Activated T-helper 17 cell treated with anti-CD3 and anti-CD28 coated beads, Interleukin-2, amount 50 U/mL, for 72 hours (primary cell): ENCODE data around the gene EYA2. TPM values are rescaled to one million over a fixed set of nuclear protein-coding genes. Genes with fewer than 3 reads are reported as not detected.

ENCODE experiments used
- ATAC-seq: fragments of 150-1000 bp; cut with Tn5 transposase; replicated peaks from 2 replicates; pipeline ENCODE4 v1.10.0; 2021; ENCODE audit warnings: mild to moderate bottlenecking, moderate library complexity
- H3K27ac Mint-ChIP-seq: one replicate; pipeline ENCODE4 v1.8.0; 2022; ENCODE audit warnings: mixed read lengths
- H3K27me3 Mint-ChIP-seq: one replicate; pipeline ENCODE4 v1.8.0; 2022; ENCODE audit warnings: mixed read lengths
- H3K36me3 Mint-ChIP-seq: one replicate; pipeline ENCODE4 v1.8.0; 2022; ENCODE audit warnings: low read depth, mild to moderate bottlenecking, mixed read lengths
- H3K4me1 Mint-ChIP-seq: one replicate; pipeline ENCODE4 v1.8.0; 2022; ENCODE audit warnings: mixed read lengths
- H3K4me3 Mint-ChIP-seq: one replicate; pipeline ENCODE4 v1.8.0; 2022; ENCODE audit warnings: mild to moderate bottlenecking, mixed read lengths
- H3K9me3 Mint-ChIP-seq: one replicate; pipeline ENCODE4 v1.8.0; 2022; ENCODE audit warnings: mixed read lengths
- total RNA-seq, 2 donors: library from RNA; stranded (reverse); gene quantifications; one replicate each; pipeline ENCODE4 v1.2.3, GENCODE V29; 2022

Gene EYA2
- total RNA-seq, 2 donors from 2014 or later: 0.16 TPM; not detected in 1

- Mint-ChIP-seq H3K4me1 (peaks cover 13% of the 10 kb centered on the region), H3K4me3 (no peak overlapping the region), H3K27ac (no peak overlapping the region), H3K36me3 (no peaks in the 10 kb centered on the region), H3K9me3 (no peaks in the 10 kb centered on the region), H3K27me3 (peaks cover 25% of the 10 kb centered on the region)
- no peak for ATAC-seq
Observed at GRCh38 chr20:46998477-46999240, 104.0 kb downstream of the EYA2 start.

- peaks cover 4% of the 10 kb centered on the region for H3K4me1 Mint-ChIP-seq
- H3K4me3 Mint-ChIP-seq: no peak overlapping the region
- ATAC-seq: no peak
Observed at GRCh38 chr20:46999801-47000465, 105.3 kb downstream of the EYA2 start.

DNA sequence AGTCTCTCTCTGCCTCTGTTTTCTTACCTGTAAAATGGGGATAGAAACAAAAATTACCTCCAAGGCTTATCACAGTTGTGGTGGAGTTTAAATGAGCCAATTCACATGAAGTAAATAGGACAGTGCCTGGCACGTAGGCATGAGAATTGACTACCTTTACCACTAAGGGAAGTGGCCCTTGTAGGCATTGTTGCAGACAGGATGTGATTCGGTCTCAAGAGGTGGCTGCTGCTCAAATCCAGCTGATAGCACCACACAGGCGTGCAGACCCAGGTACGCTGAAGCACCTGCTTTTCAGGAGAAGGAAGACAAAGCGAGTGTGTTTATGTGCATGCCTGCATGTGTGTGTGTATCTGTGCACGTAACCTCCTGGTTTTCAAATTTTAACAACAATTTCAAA is 108.6 kb downstream of the EYA2 start:
- Mint-ChIP-seq H3K27me3 (peaks cover 25% of the 10 kb centered on the region), H3K9me3 (peaks cover 4% of the 10 kb centered on the region)

More at GRCh38 chr20:46999801-47000465, 105.3 kb downstream of the EYA2 start:
- Mint-ChIP-seq H3K27me3 (peaks cover 29% of the 10 kb centered on the region), H3K27ac (no peak overlapping the region), H3K36me3 (no peaks in the 10 kb centered on the region), H3K9me3 (peaks cover 4% of the 10 kb centered on the region)

GRCh38 chr20:47004179-47004578 is 109.5 kb downstream of the EYA2 start:
- Mint-ChIP-seq H3K4me1 (peaks cover 4% of the 10 kb centered on the region), H3K27ac (no peak overlapping the region), H3K4me3 (no peak overlapping the region), H3K9me3 (peaks cover 4% of the 10 kb centered on the region), H3K27me3 (peaks cover 20% of the 10 kb centered on the region), H3K36me3 (no peaks in the 10 kb centered on the region)
- peak; percentile 38 for ATAC-seq

More for the DNA sequence above, 108.6 kb downstream of the EYA2 start:
- Mint-ChIP-seq H3K36me3 (no peaks in the 10 kb centered on the region), H3K27ac (peak overlapping the region; percentile 26), H3K4me1 (peaks cover 4% of the 10 kb centered on the region), H3K4me3 (no peak overlapping the region)
- peak; percentile 69 for ATAC-seq

DNA sequence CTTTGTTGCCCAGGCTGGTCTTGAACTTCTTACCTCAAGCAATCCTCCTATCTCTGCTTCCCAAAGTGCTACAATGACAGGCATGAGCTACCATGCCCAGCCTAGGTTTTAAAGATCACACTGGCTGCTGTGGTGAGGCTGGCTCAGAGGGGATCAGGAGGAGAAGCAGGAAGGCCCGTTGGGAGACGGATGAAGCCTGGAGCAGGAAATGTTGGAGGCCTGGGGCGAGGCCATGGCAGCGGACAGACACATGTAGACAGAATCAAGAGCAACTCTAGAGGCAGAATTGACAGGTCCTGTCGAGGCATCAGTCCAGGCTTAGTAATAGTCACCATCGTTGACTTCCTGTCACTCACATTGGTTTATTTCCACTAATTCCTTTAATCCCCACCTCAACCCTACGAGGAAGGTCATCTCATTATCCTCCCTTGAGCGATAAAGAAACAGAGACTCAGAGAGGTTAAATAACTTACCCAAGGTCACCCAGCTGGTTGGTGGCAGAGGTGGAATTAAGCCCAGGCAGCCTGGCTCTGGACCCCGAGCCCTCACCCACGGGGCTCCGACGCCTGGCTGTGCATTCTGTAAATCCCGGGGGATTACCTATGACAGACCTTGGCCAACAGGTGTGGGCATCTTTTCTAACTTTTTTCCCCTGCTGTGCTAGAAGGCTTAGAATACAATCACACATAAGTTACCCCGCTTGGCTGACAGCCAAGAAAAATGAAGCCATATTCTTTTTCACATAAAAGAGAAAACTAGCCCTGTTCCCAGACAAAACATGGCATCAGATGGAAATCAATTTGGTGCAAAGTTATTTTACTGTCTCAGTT is 113.4 kb downstream of the EYA2 start:
- ATAC-seq: no peak
- Mint-ChIP-seq H3K4me3 (no peak overlapping the region), H3K4me1 (peaks cover 3% of the 10 kb centered on the region), H3K9me3 (peaks cover 4% of the 10 kb centered on the region), H3K27ac (no peak overlapping the region), H3K36me3 (no peaks in the 10 kb centered on the region), H3K27me3 (peaks cover 14% of the 10 kb centered on the region)

DNA sequence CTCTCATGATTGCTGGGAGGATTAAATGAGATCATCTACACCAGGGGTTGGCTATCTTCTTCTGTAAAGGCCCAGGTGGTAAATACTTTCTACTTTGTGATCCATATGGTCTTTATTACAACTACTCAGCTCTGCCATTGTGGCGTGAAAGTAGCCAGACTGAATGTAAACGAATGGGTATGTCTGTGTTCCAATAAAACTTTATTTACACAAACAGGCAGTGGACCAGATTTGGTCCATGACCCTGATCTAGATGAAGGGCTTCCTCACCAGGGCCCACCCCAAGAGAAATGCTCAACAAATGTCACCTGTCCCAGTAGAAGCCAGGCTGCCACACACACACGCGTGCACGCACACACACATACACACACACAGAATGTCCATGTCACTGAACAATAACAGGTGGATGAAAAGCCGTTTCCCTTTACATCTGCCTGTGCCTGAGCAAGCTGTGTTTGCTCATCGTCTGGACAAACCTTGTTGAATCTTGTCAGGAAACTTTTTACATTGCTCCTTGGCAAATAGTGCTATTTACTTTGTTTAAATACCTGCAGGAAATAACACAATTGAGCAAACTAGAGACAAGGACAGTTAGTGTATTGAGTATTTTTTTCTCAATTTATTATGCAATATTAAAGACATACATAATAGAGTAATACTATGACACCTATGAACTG is 114.3 kb downstream of the EYA2 start:
- Mint-ChIP-seq H3K9me3 (peaks cover 2% of the 10 kb centered on the region), H3K4me3 (no peak overlapping the region), H3K27ac (no peak overlapping the region), H3K4me1 (no peaks in the 10 kb centered on the region), H3K27me3 (peaks cover 9% of the 10 kb centered on the region), H3K36me3 (no peaks in the 10 kb centered on the region)
- ATAC-seq: no peak

GRCh38 chr20:47009784-47010183 is 115.1 kb downstream of the EYA2 start:
- H3K4me1 Mint-ChIP-seq: no peaks in the 10 kb centered on the region
- H3K4me3 Mint-ChIP-seq: no peak overlapping the region
- no peak for ATAC-seq
- H3K27me3 Mint-ChIP-seq: peaks cover 10% of the 10 kb centered on the region
- no peaks in the 10 kb centered on the region for H3K9me3 Mint-ChIP-seq
- no peak overlapping the region for H3K27ac Mint-ChIP-seq
- H3K36me3 Mint-ChIP-seq: no peaks in the 10 kb centered on the region

- Mint-ChIP-seq H3K9me3 (no peaks in the 10 kb centered on the region), H3K4me3 (no peak overlapping the region), H3K36me3 (no peaks in the 10 kb centered on the region), H3K27ac (no peak overlapping the region), H3K4me1 (no peaks in the 10 kb centered on the region), H3K27me3 (peaks cover 24% of the 10 kb centered on the region)
- no peak for ATAC-seq
Observed at GRCh38 chr20:47011984-47012383, 117.3 kb downstream of the EYA2 start.

DNA sequence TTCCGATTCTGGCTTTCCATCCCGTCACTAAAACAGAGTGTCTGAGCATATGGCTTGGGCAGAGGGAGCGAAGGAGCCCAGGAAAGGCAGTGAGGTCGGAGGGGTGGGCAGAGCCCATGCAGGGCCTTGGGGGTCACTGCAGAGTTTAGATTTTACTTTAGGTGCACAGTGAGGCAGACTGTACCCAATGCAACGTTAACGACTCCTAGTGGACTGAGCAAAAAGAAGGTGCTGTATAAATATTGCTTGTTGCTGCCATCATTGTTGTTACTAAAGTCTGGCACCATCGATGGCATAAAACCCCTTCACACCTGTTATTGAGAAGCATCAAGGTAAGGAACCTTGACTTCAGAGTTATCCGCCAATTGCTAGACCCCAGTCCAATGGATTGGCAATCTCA is 119.0 kb downstream of the EYA2 start:
- no peak for ATAC-seq
- no peak overlapping the region for H3K27ac Mint-ChIP-seq
- no peaks in the 10 kb centered on the region for H3K36me3 Mint-ChIP-seq
- H3K27me3 Mint-ChIP-seq: peaks cover 29% of the 10 kb centered on the region
- H3K9me3 Mint-ChIP-seq: no peaks in the 10 kb centered on the region
- H3K4me1 Mint-ChIP-seq: no peaks in the 10 kb centered on the region
- no peak overlapping the region for H3K4me3 Mint-ChIP-seq

- H3K36me3 Mint-ChIP-seq: no peaks in the 10 kb centered on the region
- no peak for ATAC-seq
- peaks cover 34% of the 10 kb centered on the region for H3K27me3 Mint-ChIP-seq
- H3K4me3 Mint-ChIP-seq: no peak overlapping the region
- H3K4me1 Mint-ChIP-seq: no peaks in the 10 kb centered on the region
- no peak overlapping the region for H3K27ac Mint-ChIP-seq
- no peaks in the 10 kb centered on the region for H3K9me3 Mint-ChIP-seq
Observed at GRCh38 chr20:47016068-47016664, 121.5 kb downstream of the EYA2 start.

DNA sequence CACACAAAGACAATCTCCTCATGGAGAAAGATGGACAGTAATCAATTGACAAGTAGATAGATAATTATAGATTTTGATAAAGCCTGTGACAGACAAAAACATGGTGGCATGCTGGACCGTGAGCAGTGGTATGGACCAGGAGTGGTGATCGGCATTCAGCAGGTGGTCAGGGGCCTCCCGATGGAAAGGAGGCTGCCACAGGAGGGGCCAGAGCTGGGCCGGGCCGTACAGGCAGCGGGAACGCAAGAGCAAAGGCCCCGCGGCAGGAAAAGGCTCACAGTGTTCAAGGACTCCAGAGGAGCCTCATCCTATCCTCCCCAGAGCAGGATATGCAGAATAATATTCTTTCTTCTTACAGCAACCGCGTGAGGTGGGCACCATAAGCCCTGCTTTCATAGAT is 123.7 kb downstream of the EYA2 start:
- Mint-ChIP-seq H3K36me3 (no peaks in the 10 kb centered on the region), H3K27me3 (peaks cover 26% of the 10 kb centered on the region), H3K27ac (no peak overlapping the region), H3K9me3 (no peaks in the 10 kb centered on the region), H3K4me3 (no peak overlapping the region), H3K4me1 (no peaks in the 10 kb centered on the region)
- no peak for ATAC-seq

DNA sequence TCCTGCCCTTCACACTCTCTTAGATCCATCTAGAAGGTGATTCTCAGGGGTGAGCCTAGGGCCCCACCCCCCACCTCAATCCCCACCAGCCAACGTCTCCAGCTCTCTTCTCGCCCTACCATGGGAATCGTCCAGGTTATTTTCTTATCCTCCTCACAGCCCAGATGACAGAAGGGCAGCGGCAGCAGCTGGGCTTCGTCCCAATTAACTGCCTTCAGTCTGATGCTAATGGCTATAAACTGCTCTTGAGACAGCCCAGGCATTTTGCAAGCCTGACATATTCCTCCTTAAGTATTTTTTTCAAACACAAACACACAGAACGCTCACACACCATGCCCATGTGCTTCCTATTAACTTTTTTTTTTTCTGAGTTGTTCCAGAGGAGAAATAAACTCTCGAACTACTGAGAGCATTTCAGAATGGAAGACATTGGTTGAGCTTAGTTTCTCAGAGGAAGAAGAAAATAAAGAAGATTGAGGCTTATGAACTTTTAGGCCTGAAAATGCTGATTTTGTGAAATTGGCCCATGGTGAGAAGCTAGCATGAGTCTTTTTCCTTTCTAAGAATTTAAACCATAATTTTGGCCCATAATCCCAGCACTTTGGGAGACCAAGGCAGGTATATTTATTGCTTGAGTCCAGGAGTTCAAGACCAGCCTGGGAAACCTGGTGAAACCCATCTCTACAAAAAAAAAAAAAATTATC is 124.6 kb downstream of the EYA2 start:
- no peaks in the 10 kb centered on the region for H3K36me3 Mint-ChIP-seq
- H3K27me3 Mint-ChIP-seq: peaks cover 32% of the 10 kb centered on the region
- H3K4me1 Mint-ChIP-seq: no peaks in the 10 kb centered on the region
- H3K27ac Mint-ChIP-seq: no peak overlapping the region
- no peak overlapping the region for H3K4me3 Mint-ChIP-seq
- H3K9me3 Mint-ChIP-seq: no peaks in the 10 kb centered on the region
- ATAC-seq: no peak

- Mint-ChIP-seq H3K9me3 (no peaks in the 10 kb centered on the region), H3K4me3 (no peak overlapping the region)
Observed at GRCh38 chr20:47020231-47020630, 125.6 kb downstream of the EYA2 start.

More at GRCh38 chr20:47020231-47020630, 125.6 kb downstream of the EYA2 start:
- Mint-ChIP-seq H3K27me3 (peaks cover 31% of the 10 kb centered on the region), H3K4me1 (no peaks in the 10 kb centered on the region), H3K27ac (no peak overlapping the region), H3K36me3 (no peaks in the 10 kb centered on the region)
- no peak for ATAC-seq
